HUES6 (cell line): ENCODE results near the gene SCN1A.

ENCODE experiments used
- H3K27ac ChIP-seq: 2 replicates; pipeline ENCODE4 v1.7.0; 2013; ENCODE audit warnings: low read depth, mild to moderate bottlenecking, low read length, inconsistent platforms
- H3K27me3 ChIP-seq: 2 replicates; pipeline ENCODE4 v1.6.1; 2013; ENCODE audit warnings: low read length; ENCODE audit not compliant: control insufficient read depth, insufficient read depth
- H3K36me3 ChIP-seq: 2 replicates; pipeline ENCODE4 v1.6.1; 2013; ENCODE audit warnings: low read length; ENCODE audit not compliant: control insufficient read depth, insufficient read depth
- H3K4me1 ChIP-seq: 2 replicates; pipeline ENCODE4 v1.6.1; 2013; ENCODE audit warnings: low read length; ENCODE audit not compliant: control insufficient read depth, insufficient read depth
- H3K4me3 ChIP-seq: 2 replicates; pipeline ENCODE4 v1.5.1; 2013; ENCODE audit warnings: low read depth, low read length
- H3K9ac ChIP-seq: one replicate; pipeline ENCODE4 v1.6.1; 2013; ENCODE audit warnings: mild to moderate bottlenecking, low read length
- H3K9me3 ChIP-seq: 2 replicates; pipeline ENCODE4 v1.6.1; 2013; ENCODE audit warnings: low read depth, low read length; ENCODE audit not compliant: control insufficient read depth, insufficient read depth

SCN1A gene

DNA sequence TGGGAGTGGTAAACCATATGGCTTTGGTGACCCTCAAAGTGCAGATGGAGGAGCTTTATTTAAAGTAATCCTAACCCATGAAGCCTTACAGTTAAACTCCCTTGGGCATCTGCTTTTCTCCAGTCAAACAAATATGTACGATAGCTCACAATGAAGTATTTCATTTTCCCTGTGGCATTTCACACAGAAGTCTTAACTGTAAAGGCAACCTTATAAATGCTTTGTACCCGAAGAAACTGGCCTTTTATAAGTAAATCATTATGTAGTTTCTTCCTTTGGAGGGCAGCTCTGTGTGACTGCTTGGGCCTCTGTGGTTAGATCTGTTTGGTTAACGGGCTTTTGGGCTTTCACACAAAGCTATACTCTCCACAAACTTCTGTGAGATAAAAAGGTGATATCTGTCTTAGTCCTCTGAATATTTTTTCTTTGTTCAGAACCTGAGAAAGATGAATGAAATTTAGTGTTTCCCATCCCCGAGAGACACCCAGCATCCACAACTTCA lies 46.6 kb downstream of the SCN1A start:
- no peak overlapping the region for H3K27ac ChIP-seq
- no peak overlapping the region for H3K9ac ChIP-seq

GRCh38 chr2:166074430-166074829 lies 53.4 kb downstream of the SCN1A start:
- Histone ChIP-seq H3K9me3 (no peaks in the 10 kb centered on the region), H3K27ac (no peak overlapping the region), H3K4me1 (no peaks in the 10 kb centered on the region), H3K4me3 (no peak overlapping the region), H3K36me3 (no peaks in the 10 kb centered on the region), H3K27me3 (no peaks in the 10 kb centered on the region), H3K9ac (no peak overlapping the region)

More for the DNA sequence above, 46.6 kb downstream of the SCN1A start:
- H3K4me1 ChIP-seq = no peaks in the 10 kb centered on the region
- H3K36me3 ChIP-seq = no peaks in the 10 kb centered on the region
- no peaks in the 10 kb centered on the region for H3K9me3 ChIP-seq
- no peaks in the 10 kb centered on the region for H3K27me3 ChIP-seq
- H3K4me3 ChIP-seq = no peak overlapping the region

DNA sequence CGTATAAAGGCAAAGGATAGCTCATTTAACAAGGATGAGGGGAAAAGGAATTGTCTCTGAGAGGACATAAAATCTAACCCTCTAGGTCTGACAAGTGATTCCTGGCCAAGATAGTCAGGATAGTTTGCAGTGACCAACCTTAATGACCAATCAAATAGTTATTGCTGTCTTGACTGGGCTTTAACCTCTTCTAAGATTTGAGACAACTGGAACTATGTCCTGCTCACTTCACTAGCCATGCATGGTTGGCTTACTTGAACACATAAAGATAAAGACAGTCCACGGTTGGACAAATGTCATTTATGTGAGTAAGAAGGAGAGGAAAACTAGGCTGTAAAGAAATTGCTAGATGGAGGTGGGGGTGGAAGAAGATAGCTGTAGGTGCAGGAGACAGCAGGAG lies 53.8 kb downstream of the SCN1A start:
- Histone ChIP-seq H3K9ac (no peak overlapping the region), H3K27me3 (no peaks in the 10 kb centered on the region), H3K36me3 (no peaks in the 10 kb centered on the region), H3K9me3 (no peaks in the 10 kb centered on the region), H3K4me1 (no peaks in the 10 kb centered on the region), H3K4me3 (no peak overlapping the region), H3K27ac (no peak overlapping the region)

DNA sequence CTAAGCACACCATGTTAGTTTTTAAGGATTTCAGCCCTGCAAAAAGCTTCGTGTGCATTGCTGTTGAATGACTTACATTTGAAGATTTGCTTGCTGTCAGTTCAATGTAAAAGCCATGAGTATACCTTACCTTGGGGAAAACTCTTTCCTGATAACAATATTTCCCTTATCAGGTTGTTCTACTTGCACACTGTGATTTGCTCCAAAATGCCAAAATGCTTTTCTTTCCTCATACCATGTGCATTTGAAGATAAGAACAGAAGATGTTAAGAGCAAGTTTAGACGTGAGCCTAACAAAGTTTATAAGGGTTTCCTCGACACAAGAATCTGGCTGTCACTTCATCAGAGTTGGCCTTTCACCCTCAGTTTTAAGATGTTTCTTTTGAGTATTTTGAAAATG lies 57.6 kb downstream of the SCN1A start:
- no peaks in the 10 kb centered on the region for H3K36me3 ChIP-seq
- no peak overlapping the region for H3K4me3 ChIP-seq
- no peaks in the 10 kb centered on the region for H3K27me3 ChIP-seq
- no peaks in the 10 kb centered on the region for H3K9me3 ChIP-seq
- no peaks in the 10 kb centered on the region for H3K4me1 ChIP-seq
- H3K27ac ChIP-seq = no peak overlapping the region
- H3K9ac ChIP-seq = no peak overlapping the region

DNA sequence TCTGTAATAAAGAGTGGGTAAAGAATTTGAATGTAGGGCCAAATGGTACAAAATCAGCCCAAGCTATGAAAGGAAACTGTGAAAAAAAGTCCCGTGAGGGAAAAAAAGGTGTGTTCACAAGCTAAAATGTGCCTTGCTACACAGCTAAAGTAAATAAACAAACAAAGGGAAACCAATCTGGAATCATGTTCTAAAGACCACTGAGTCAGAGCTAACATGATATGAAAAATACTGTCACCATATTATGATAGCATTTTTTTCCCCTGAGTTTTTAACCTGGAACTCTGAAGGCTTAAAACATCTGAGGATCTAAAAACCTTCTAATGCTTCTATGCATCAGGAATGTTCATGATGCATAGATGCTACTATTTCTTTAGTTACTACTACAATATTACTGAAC lies 58.8 kb downstream of the SCN1A start:
- no peak overlapping the region for H3K9ac ChIP-seq
- H3K4me1 ChIP-seq = no peaks in the 10 kb centered on the region
- H3K36me3 ChIP-seq = no peaks in the 10 kb centered on the region
- H3K27ac ChIP-seq = no peak overlapping the region
- no peaks in the 10 kb centered on the region for H3K9me3 ChIP-seq
- H3K27me3 ChIP-seq = no peaks in the 10 kb centered on the region
- no peak overlapping the region for H3K4me3 ChIP-seq

DNA sequence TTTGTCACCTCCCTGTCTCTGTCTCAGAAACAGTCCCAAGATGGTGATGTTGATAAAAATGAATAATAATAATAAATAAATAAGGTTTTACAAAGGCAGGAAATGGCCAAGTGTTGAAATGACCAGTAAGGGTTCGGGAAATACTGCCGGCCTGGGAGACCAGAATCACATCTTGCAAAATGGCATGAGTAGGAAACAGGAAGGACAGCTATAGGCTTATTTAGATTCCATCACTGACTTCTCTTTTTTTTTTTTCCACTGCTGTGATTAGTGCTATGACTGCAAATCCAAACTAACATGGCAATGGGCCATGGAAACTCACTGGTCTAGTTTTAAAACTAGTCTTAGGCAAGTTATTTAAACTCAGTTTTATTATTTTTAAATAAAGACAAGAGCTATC lies 60.6 kb downstream of the SCN1A start:
- H3K27ac ChIP-seq = no peak overlapping the region
- H3K36me3 ChIP-seq = no peaks in the 10 kb centered on the region
- H3K9ac ChIP-seq = no peak overlapping the region
- H3K27me3 ChIP-seq = no peaks in the 10 kb centered on the region
- H3K4me3 ChIP-seq = no peak overlapping the region
- no peaks in the 10 kb centered on the region for H3K9me3 ChIP-seq
- no peaks in the 10 kb centered on the region for H3K4me1 ChIP-seq

- Histone ChIP-seq H3K36me3 (no peaks in the 10 kb centered on the region), H3K9ac (no peak overlapping the region), H3K4me1 (no peaks in the 10 kb centered on the region), H3K9me3 (no peaks in the 10 kb centered on the region), H3K27ac (no peak overlapping the region), H3K27me3 (no peaks in the 10 kb centered on the region), H3K4me3 (no peak overlapping the region)
Measured at GRCh38 chr2:166060191-166060590, 67.6 kb downstream of the SCN1A start.

DNA sequence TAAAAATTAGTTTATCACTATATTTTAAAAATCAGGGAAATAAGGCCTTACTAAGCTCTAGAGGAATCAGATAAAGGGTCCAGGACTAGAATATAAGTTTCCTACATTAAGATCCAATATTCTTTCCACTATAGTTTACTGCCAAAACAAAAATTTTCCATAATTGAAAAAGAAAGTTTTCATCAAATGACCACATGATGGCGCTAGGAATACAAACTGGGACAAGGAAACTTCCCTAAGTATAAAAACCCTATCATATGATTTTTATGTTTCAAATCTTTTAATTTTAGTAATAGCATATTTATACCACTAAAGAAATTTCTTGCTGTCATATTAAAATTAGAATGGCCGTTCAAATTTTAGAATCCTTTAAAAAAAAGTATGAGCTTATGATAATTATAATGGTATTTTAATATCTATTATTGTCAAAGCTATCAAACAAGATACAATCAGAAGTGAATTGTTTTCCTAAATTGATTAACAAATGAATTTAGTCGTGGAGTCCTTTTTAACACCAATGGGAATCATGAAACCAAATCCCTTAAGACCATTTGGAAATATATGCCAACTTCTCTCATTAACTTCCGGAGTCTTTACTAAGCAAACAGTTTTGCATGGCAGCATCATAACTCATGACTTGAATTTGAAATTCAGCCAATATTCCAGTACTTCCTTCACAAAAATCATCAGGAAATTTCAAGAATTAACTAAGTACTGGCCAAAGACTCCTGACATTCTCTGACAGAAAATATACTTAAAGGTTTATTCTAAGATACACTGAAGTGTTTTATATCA lies 70.3 kb downstream of the SCN1A start:
- Histone ChIP-seq H3K9ac (no peak overlapping the region), H3K4me1 (no peaks in the 10 kb centered on the region), H3K27me3 (no peaks in the 10 kb centered on the region), H3K4me3 (no peak overlapping the region), H3K27ac (no peak overlapping the region), H3K36me3 (no peaks in the 10 kb centered on the region), H3K9me3 (no peaks in the 10 kb centered on the region)

GRCh38 chr2:166044853-166045483 lies 82.9 kb downstream of the SCN1A start:
- Histone ChIP-seq H3K9ac (no peak overlapping the region), H3K27ac (no peak overlapping the region), H3K4me1 (no peaks in the 10 kb centered on the region), H3K9me3 (no peaks in the 10 kb centered on the region), H3K4me3 (no peak overlapping the region), H3K36me3 (no peaks in the 10 kb centered on the region), H3K27me3 (no peaks in the 10 kb centered on the region)

GRCh38 chr2:166042768-166043390 lies 84.9 kb downstream of the SCN1A start:
- Histone ChIP-seq H3K36me3 (no peaks in the 10 kb centered on the region), H3K4me3 (no peak overlapping the region), H3K27ac (no peak overlapping the region), H3K4me1 (no peaks in the 10 kb centered on the region), H3K9me3 (no peaks in the 10 kb centered on the region), H3K9ac (no peak overlapping the region), H3K27me3 (no peaks in the 10 kb centered on the region)

- no peaks in the 10 kb centered on the region for H3K4me1 ChIP-seq
- H3K9ac ChIP-seq = no peak overlapping the region
- H3K27me3 ChIP-seq = no peaks in the 10 kb centered on the region
- no peak overlapping the region for H3K27ac ChIP-seq
- H3K4me3 ChIP-seq = no peak overlapping the region
- H3K9me3 ChIP-seq = no peaks in the 10 kb centered on the region
- no peaks in the 10 kb centered on the region for H3K36me3 ChIP-seq
Measured at GRCh38 chr2:166042356-166042755, 85.5 kb downstream of the SCN1A start.
